SK-N-MC (cell line): Measurements from ENCODE around the gene CXorf65.
A peak's percentile ranks its signal among the peaks of the same experiment; 100 is the strongest.

ENCODE experiments used
- DNase-seq: peaks from one replicate; pipeline ENCODE4 v3.0.0-alpha.2; 2011; ENCODE audit warnings: low read depth, low spot score
- H3K27ac ChIP-seq: fragments of 200-600 bp; sonication (generic); 2 replicates; pipeline ENCODE4 v1.5.1; 2016; ENCODE audit warnings: mixed run types
- H3K36me3 ChIP-seq: fragments of 200-600 bp; sonication (generic); 2 replicates; pipeline ENCODE4 v1.6.1; 2017; ENCODE audit warnings: antibody characterized with exemption, low read length, mixed read lengths; ENCODE audit not compliant: insufficient read depth
- H3K4me3 ChIP-seq: fragments of 200-600 bp; sonication (generic); 2 replicates; pipeline ENCODE4 v1.5.1; 2016
- H3K9ac ChIP-seq: fragments of 200-600 bp; sonication (generic); 2 replicates; pipeline ENCODE4 v1.8.0; 2017; ENCODE audit warnings: mixed run types, mixed read lengths; ENCODE audit not compliant: insufficient read length
- H3K9me3 ChIP-seq: fragments of 200-600 bp; sonication (generic); 2 replicates; pipeline ENCODE4 v1.6.1; 2017; ENCODE audit warnings: low read depth, mild to moderate bottlenecking, antibody characterized with exemption, low read length, moderate library complexity, mixed read lengths
- EZH2 ChIP-seq: fragments of 200-600 bp; sonication (generic); IDR thresholded peaks from one replicate; pipeline ENCODE4 v1.6.1; 2017; ENCODE audit warnings: antibody characterized with exemption
- FOXP2 ChIP-seq: optimal IDR thresholded peaks from 2 replicates; pipeline ENCODE3; 2011; ENCODE audit warnings: mild to moderate bottlenecking, moderate library complexity; ENCODE audit not compliant: insufficient read depth; ENCODE audit errors: extremely low read length, control extremely low read depth
- POLR2AphosphoS5 ChIP-seq: IDR thresholded peaks from 2 replicates; pipeline ENCODE4 v1.6.1; 2012; ENCODE audit warnings: mild to moderate bottlenecking, low read depth, low read length, borderline replicate concordance

The CXorf65 gene

GRCh38 chrX:71140440-71140839 is 33.9 kb upstream of the CXorf65 start:
- TF ChIP-seq FOXP2, result no peak
- TF ChIP-seq EZH2, result no peak
- no peak for TF ChIP-seq POLR2AphosphoS5
- Histone ChIP-seq H3K36me3 (peaks cover 23% of the 10 kb centered on the region; the same call in 1 of the 2 replicates), H3K27ac (no peak overlapping the region), H3K9ac (no peak overlapping the region), H3K4me3 (no peak overlapping the region), H3K9me3 (no peaks in the 10 kb centered on the region)
- DNase-seq, result no peak

GRCh38 chrX:71131510-71131909 is 25.0 kb upstream of the CXorf65 start:
- H3K27ac ChIP-seq, result no peak overlapping the region
- H3K9ac ChIP-seq, result no peak overlapping the region
- peaks cover 66% of the 10 kb centered on the region for H3K36me3 ChIP-seq
- no peak for DNase-seq
- H3K9me3 ChIP-seq, result no peaks in the 10 kb centered on the region
- TF ChIP-seq EZH2 (no peak), FOXP2 (no peak), POLR2AphosphoS5 (no peak)
- no peak overlapping the region for H3K4me3 ChIP-seq

- H3K27ac ChIP-seq, result peak overlapping the region; percentile 31; the same call in 1 of the 2 replicates
- DNase-seq, result no peak
- no peak for TF ChIP-seq EZH2
- TF ChIP-seq POLR2AphosphoS5, result no peak
- no peak for TF ChIP-seq FOXP2
- H3K4me3 ChIP-seq, result no peak overlapping the region
- H3K9ac ChIP-seq, result no peak overlapping the region
- no peaks in the 10 kb centered on the region for H3K9me3 ChIP-seq
- peaks cover 54% of the 10 kb centered on the region for H3K36me3 ChIP-seq
Measured at GRCh38 chrX:71128915-71129765, 22.6 kb upstream of the CXorf65 start.

- DNase-seq, result no peak
- H3K36me3 ChIP-seq, result peaks cover 55% of the 10 kb centered on the region
- no peak overlapping the region for H3K9ac ChIP-seq
- no peak overlapping the region for H3K27ac ChIP-seq
- H3K4me3 ChIP-seq, result no peak overlapping the region
- no peak for TF ChIP-seq FOXP2
- no peak for TF ChIP-seq EZH2
- no peak for TF ChIP-seq POLR2AphosphoS5
- no peaks in the 10 kb centered on the region for H3K9me3 ChIP-seq
Measured at GRCh38 chrX:71128166-71128833, 21.8 kb upstream of the CXorf65 start.

GRCh38 chrX:71118985-71119535 is 12.5 kb upstream of the CXorf65 start:
- Histone ChIP-seq H3K9ac (peak overlapping the region; percentile 88), H3K4me3 (peak overlapping the region; percentile 82), H3K9me3 (no peaks in the 10 kb centered on the region), H3K27ac (no peak overlapping the region), H3K36me3 (peaks cover 36% of the 10 kb centered on the region; the same call in 1 of the 2 replicates)
- TF ChIP-seq FOXP2 (no peak), POLR2AphosphoS5 (no peak), EZH2 (no peak)
- DNase-seq, result no peak

- Histone ChIP-seq H3K36me3 (peaks cover 32% of the 10 kb centered on the region; the same call in 1 of the 2 replicates), H3K9me3 (no peaks in the 10 kb centered on the region), H3K9ac (peak within 1 kb of the TSS; percentile 88), H3K4me3 (peak within 1 kb of the TSS; percentile 82), H3K27ac (peak within 1 kb of the TSS; percentile 68)
- DNase-seq, result no peak
- TF ChIP-seq FOXP2, result no peak
- peak; percentile 76; the same call in 1 of the 2 replicates for TF ChIP-seq POLR2AphosphoS5
- no peak for TF ChIP-seq EZH2
Measured at GRCh38 chrX:71118032-71118984, 11.8 kb upstream of the CXorf65 start, which contains the start of gene MED12. TSS of gene MED12 (plus strand) at chrX:71118596. CDS start at chrX:71118755, 159 bp downstream.

GRCh38 chrX:71117358-71117757 is 10.8 kb upstream of the CXorf65 start:
- Histone ChIP-seq H3K36me3 (peaks cover 23% of the 10 kb centered on the region; the same call in 1 of the 2 replicates), H3K9ac (no peak overlapping the region), H3K27ac (no peak overlapping the region), H3K9me3 (no peaks in the 10 kb centered on the region), H3K4me3 (no peak overlapping the region)
- DNase-seq, result no peak
- TF ChIP-seq FOXP2 (no peak), POLR2AphosphoS5 (no peak), EZH2 (no peak)

- Histone ChIP-seq H3K9me3 (no peaks in the 10 kb centered on the region), H3K9ac (no peak overlapping the region)
- no peak for DNase-seq
Measured at GRCh38 chrX:71111921-71112431, 5.4 kb upstream of the CXorf65 start.

More at GRCh38 chrX:71111921-71112431, 5.4 kb upstream of the CXorf65 start:
- TF ChIP-seq EZH2 (no peak), POLR2AphosphoS5 (no peak), FOXP2 (no peak)
- Histone ChIP-seq H3K36me3 (no peaks in the 10 kb centered on the region), H3K4me3 (no peak overlapping the region), H3K27ac (no peak overlapping the region)
